Prostate gland (tissue), 2 donors: ENCODE measurements around the gene AADACL4.

Experiments used
- CTCF ChIP-seq, 4 experiments: fragments of 200-600 bp in 2 of 4; fragments of 450-650 bp in 2 of 4; sonication (generic) in 2 of 4; IDR thresholded peaks; 1 replicate in 3 of 4; 2 replicates in 1 of 4; pipeline ENCODE4 v1.5.1; 2016 to 2019; ENCODE audit warnings: antibody characterized with exemption in 4 of 4, mild to moderate bottlenecking in 2 of 4, moderate library complexity in 2 of 4
- POLR2A ChIP-seq: fragments of 450-650 bp; IDR thresholded peaks from one replicate; pipeline ENCODE4 v1.6.1; 2016; ENCODE audit warnings: antibody characterized with exemption, mild to moderate bottlenecking

DNA sequence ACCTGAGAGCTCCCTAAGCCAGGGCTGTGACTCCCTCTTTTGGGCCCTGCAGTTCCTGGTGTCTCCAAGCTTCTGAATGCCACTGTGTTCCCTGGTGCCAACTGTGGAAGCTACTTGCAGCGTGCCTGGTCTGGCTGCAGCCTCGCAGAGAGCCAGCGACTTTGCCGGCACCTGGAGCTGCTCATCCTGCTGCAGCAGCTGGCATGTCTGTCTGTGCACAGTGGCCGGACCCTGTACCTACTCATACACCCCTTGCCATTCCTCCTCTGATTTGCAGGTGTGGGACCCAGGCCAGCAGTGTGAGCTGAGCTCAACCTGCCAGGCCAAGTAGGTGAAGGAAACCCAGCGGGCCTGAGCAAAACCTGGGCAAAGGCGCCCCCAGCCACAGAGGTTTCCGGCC lies 12.3 kb upstream of the AADACL4 start:
- TF ChIP-seq POLR2A, result no peak
- TF ChIP-seq CTCF (IDR thresholded peaks at IDR 0.05), result no peak
